Measurements from ENCODE around the gene TDRD7.
"Not testable (repeated sequence)": the region's sequence is repeated elsewhere in the genome, so short reads cannot be mapped to it uniquely, and the experiment has no call there.

TDRD7 gene

GRCh38 chr9:97479496-97480159 is 67.7 kb downstream of the TDRD7 start:
- H3K27ac ChIP-seq: no peak overlapping the region
- TF ChIP-seq CTCF (conservative IDR thresholded peaks at IDR 0.05): no peak

- TF ChIP-seq ZFX (IDR thresholded peaks at IDR 0.05) (no peak), CTCF (conservative IDR thresholded peaks at IDR 0.05) (no peak)
- no peak overlapping the region for H3K27ac ChIP-seq
Measured at GRCh38 chr9:97480174-97480573, 68.3 kb downstream of the TDRD7 start.

- TF ChIP-seq ZFX (IDR thresholded peaks at IDR 0.05): no peak
- TF ChIP-seq CTCF (conservative IDR thresholded peaks at IDR 0.05): no peak
Measured at GRCh38 chr9:97480749-97481148, 68.9 kb downstream of the TDRD7 start.

GRCh38 chr9:97484134-97484533 is 72.2 kb downstream of the TDRD7 start:
- no peak overlapping the region for H3K27ac ChIP-seq
- TF ChIP-seq ZFX (IDR thresholded peaks at IDR 0.05): no peak
- TF ChIP-seq CTCF (conservative IDR thresholded peaks at IDR 0.05): no peak

More at GRCh38 chr9:97480749-97481148, 68.9 kb downstream of the TDRD7 start:
- H3K27ac ChIP-seq: no peak overlapping the region

GRCh38 chr9:97487107-97487506 is 75.2 kb downstream of the TDRD7 start:
- H3K27ac ChIP-seq: no peak overlapping the region
- peak; percentile 71 for TF ChIP-seq CTCF (conservative IDR thresholded peaks at IDR 0.05)
- no peak for TF ChIP-seq ZFX (IDR thresholded peaks at IDR 0.05)

- no peak for TF ChIP-seq ZFX (IDR thresholded peaks at IDR 0.05)
- TF ChIP-seq CTCF (conservative IDR thresholded peaks at IDR 0.05): no peak
- H3K27ac ChIP-seq: no peak overlapping the region
Measured at GRCh38 chr9:97487861-97488260, 76.0 kb downstream of the TDRD7 start.

GRCh38 chr9:97491216-97491999 is 79.5 kb downstream of the TDRD7 start:
- TF ChIP-seq CTCF (conservative IDR thresholded peaks at IDR 0.05) (no peak), ZFX (IDR thresholded peaks at IDR 0.05) (no peak)
- H3K27ac ChIP-seq: no peak overlapping the region

- H3K27ac ChIP-seq: not testable (repeated sequence)
Measured at GRCh38 chr9:97497558-97498375, 85.9 kb downstream of the TDRD7 start.

- not testable (repeated sequence) for H3K27ac ChIP-seq
Measured at GRCh38 chr9:97498846-97499245, 87.0 kb downstream of the TDRD7 start.

Measured in C4-2B (cell line).